Small intestine (tissue), 7 donors: ENCODE measurements around the gene TMEM37. TPM values are rescaled to one million over a fixed set of nuclear protein-coding genes. Genes with fewer than 3 reads are reported as not detected.

Experiments
- DNase-seq, 2 donors: peaks; one replicate each; pipeline versions ENCODE4 v3.0.0 to v3.0.0-alpha.2; 2013
- FAIRE-seq: peaks from 2 replicates; lab custom pipeline; 2012; peaks lifted over from hg19 to GRCh38; lab: Jason Lieb, UNC
- H3K27ac ChIP-seq, 3 donors: one replicate each; pipeline ENCODE4 v1.5.1; 2013; ENCODE audit warnings: low read length in 2 of 3, mild to moderate bottlenecking in 2 of 3, control low read depth in 1 of 3, inconsistent platforms in 1 of 3, low read depth in 1 of 3, moderate library complexity in 1 of 3
- H3K27me3 ChIP-seq, 3 donors: one replicate each; pipeline ENCODE4 v1.6.1; 2013; ENCODE audit warnings: low read length in 3 of 3, inconsistent platforms in 1 of 3; ENCODE audit not compliant: control insufficient read depth in 3 of 3, insufficient read depth in 3 of 3
- H3K36me3 ChIP-seq, 3 donors: one replicate each; pipeline ENCODE4 v1.6.1; 2013; ENCODE audit warnings: low read length in 3 of 3, inconsistent platforms in 1 of 3, low read depth in 1 of 3, mild to moderate bottlenecking in 1 of 3, moderate library complexity in 1 of 3; ENCODE audit not compliant: control insufficient read depth in 3 of 3, insufficient read depth in 2 of 3
- H3K4me1 ChIP-seq, 3 donors: one replicate each; pipeline ENCODE4 v1.6.1; 2013; ENCODE audit warnings: low read length in 2 of 3, inconsistent platforms in 1 of 3, low read depth in 1 of 3, mild to moderate bottlenecking in 1 of 3, moderate library complexity in 1 of 3; ENCODE audit not compliant: control insufficient read depth in 3 of 3, insufficient read depth in 2 of 3
- H3K4me3 ChIP-seq, 3 donors: one replicate each; pipeline ENCODE4 v1.5.1; 2013; ENCODE audit warnings: low read length in 3 of 3, control low read depth in 1 of 3, inconsistent platforms in 1 of 3, low read depth in 1 of 3, mild to moderate bottlenecking in 1 of 3, moderate library complexity in 1 of 3
- H3K9me3 ChIP-seq, 2 donors: one replicate each; pipeline ENCODE4 v1.6.1; 2013; ENCODE audit warnings: low read depth in 1 of 2, low read length in 1 of 2; ENCODE audit not compliant: control insufficient read depth in 2 of 2, insufficient read depth in 1 of 2
- WGBS, 3 donors: extraction: QIAGEN DNeasy Blood & Tissue Kit; methylation state at CpG; one replicate each; pipeline ENCODE4 v1.1.7; 2013; 5-methylcytosine and 5-hydroxymethylcytosine counted together
- polyA plus RNA-seq, 4 donors: library from polyadenylated mRNA; stranded (reverse) in 3 of 4; unstranded in 1 of 4; fragments of 200-250 nt in 3 of 4; fragments of 120-200 nt in 1 of 4; gene quantifications; one replicate each; pipeline versions ENCODE4 v1.2.1 to v1.2.3, GENCODE V29; 2013
- donor health status: healthy with polysubstance abuse.
- donor health status: control.
- donor health status: control.
- donor health status: Bipolar disorder and iron deficiency.
- donor health status: healthy.

The TMEM37 gene
- polyA plus RNA-seq, 4 donors = 43.2 to 124 (median 84.3) TPM

DNA sequence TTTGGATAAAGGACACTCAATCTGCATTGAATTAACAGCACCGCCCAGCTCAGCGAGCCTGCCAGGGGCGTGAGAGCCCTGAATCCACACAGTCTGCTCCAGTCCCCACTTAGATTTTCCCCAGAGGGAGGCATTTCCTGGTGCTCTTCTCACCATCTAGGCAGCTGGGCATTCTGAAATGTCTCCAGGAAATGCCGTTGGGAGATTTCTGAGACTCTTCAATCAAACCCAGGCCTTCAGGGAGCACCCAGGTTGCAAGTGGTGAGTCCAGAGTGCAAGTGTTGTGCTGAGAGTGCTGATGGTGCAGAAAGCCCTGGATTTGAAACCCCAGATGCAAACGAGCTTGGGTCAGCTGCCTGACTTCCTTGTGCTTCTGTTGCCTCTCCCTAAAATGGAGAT, 23.4 kb upstream of the TMEM37 start:
- Histone ChIP-seq H3K27me3 (no peaks in the 10 kb centered on the region), H3K36me3 (no peaks in the 10 kb centered on the region), H3K4me3 (no peak overlapping the region), H3K4me1 (peaks cover 0 to 16% (median 1%) of the 10 kb centered on the region in 3 donors), H3K27ac (peak overlapping the region; percentile 48 to 81 (median 69)), H3K9me3 (peaks cover 0 to 11% of the 10 kb centered on the region in 2 donors)
- no peak for FAIRE-seq
- WGBS, 3 donors = 23 to 44% (median 37%) methylated on average over 5 of the region's 5 CpGs
- peak; percentile 79 to 95 for DNase-seq

DNA sequence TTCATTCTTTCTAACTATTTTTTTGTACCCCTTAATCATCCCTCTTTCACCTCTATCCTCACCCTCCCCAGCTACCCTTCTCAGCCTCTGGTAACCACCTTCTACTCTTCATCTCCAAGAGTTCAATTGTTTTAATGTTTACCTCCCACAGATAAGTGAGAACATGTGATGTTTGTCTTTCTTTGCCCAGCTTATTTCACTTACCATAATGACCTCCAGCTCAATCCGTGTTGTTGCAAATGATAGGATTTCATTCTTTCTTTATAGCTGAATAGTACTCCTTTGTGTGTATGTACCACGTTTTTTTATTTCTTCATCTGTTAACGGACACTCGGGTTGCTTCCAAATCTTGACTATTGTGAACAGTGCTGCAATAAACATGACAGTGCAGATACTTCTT, 22.1 kb upstream of the TMEM37 start:
- WGBS, 3 donors = 32 to 75% (median 43%) methylated on average over 4 of the region's 4 CpGs
- FAIRE-seq = no peak
- Histone ChIP-seq H3K36me3 (no peaks in the 10 kb centered on the region), H3K9me3 (peaks cover 0 to 20% of the 10 kb centered on the region in 2 donors), H3K4me3 (no peak overlapping the region), H3K27ac (no peak overlapping the region), H3K27me3 (no peaks in the 10 kb centered on the region), H3K4me1 (peaks cover 0 to 7% (median 0%) of the 10 kb centered on the region in 3 donors)
- DNase-seq = no peak

DNA sequence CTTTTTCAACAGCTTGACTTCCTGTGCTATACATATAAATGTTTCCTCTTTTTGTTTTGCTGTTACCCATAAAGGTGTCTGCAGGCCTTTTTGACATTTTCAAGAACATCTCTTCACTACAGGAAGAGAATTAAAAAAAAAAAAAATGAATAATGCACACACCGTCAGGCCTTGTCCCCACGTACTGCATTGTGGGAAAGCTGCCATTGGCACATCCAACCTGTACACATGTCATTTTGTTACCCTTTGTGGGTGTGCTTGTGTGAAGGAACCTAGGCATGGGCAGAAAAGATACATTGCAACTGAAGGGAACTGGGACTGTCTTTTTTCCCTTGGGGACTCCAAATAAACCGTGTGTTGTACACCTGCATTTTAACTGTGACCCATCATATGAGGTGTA, 16.8 kb upstream of the TMEM37 start:
- H3K9me3 ChIP-seq = peaks cover 0 to 35% of the 10 kb centered on the region in 2 donors
- H3K27me3 ChIP-seq = no peaks in the 10 kb centered on the region
- WGBS, 3 donors = 73 to 89% (median 75%) methylated on average over 3 of the region's 3 CpGs
- peaks cover 0 to 14% (median 4%) of the 10 kb centered on the region in 3 donors for H3K4me1 ChIP-seq
- H3K4me3 ChIP-seq = no peak overlapping the region
- FAIRE-seq (no peak), DNase-seq (no peak)
- H3K27ac ChIP-seq = no peak overlapping the region
- H3K36me3 ChIP-seq = no peaks in the 10 kb centered on the region

DNA sequence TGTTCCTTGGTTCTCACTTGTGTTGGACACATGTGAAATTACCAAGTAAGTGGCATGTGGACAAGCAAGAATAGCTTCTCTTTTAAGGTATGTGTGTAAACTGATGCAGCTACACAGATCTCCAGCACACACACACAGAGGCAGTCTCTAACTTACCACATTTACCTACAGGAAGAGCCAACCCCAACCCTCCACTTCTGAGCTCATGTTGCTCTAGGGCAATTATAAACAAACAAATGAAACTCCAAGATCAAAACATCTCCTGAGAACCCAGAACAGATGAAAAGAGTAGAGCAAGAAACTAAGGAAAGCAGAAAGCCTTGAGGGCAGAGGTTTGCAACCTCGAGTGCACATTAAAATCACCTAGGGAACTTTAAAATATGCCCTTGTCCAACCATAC, 16.0 kb upstream of the TMEM37 start:
- H3K4me1 ChIP-seq = peaks cover 0 to 21% (median 6%) of the 10 kb centered on the region in 3 donors
- no peaks in the 10 kb centered on the region for H3K27me3 ChIP-seq
- no peak overlapping the region for H3K4me3 ChIP-seq
- WGBS, 3 donors = 68 to 89% (median 79%) methylated on average over 1 of the region's 1 CpG
- no peaks in the 10 kb centered on the region for H3K36me3 ChIP-seq
- no peak for DNase-seq
- H3K9me3 ChIP-seq = peaks cover 0 to 35% of the 10 kb centered on the region in 2 donors
- FAIRE-seq = no peak
- no peak overlapping the region for H3K27ac ChIP-seq

DNA sequence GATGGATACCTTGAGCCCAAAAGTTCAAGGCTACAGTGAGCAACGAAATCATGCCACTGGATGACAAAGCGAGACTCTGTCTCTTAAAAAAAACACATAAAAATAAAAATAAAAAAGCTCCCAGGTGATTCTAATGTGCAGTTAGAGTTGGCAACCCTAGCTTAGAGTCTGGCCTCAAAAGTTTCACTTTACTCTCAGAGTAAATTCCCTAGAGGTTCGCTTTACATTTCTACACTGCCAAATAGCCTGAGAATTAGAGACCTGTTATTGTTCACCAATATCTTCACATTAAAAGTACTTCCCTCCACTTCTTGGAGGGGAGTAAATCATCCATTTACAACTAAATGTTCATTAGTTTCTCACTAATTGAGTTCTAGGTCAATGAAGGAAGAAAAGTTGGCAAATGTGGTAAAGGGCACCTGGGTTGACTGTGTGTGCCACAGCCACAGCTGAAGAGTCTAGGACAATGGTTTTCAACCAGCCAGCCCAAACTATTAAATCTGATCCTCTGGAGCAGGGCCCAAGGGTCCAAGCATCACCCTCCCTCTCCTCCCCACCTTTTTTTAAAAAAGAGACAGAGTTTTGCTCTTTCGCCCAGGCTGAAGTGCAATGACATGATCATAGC, 15.2 kb upstream of the TMEM37 start:
- H3K27ac ChIP-seq = no peak overlapping the region
- peaks cover 0 to 29% (median 7%) of the 10 kb centered on the region in 3 donors for H3K4me1 ChIP-seq
- no peaks in the 10 kb centered on the region for H3K27me3 ChIP-seq
- peaks cover 0 to 43% of the 10 kb centered on the region in 2 donors for H3K9me3 ChIP-seq
- DNase-seq (no peak), FAIRE-seq (no peak)
- H3K4me3 ChIP-seq = no peak overlapping the region
- WGBS, 3 donors = 80 to 91% (median 87%) methylated on average over 4 of the region's 4 CpGs
- H3K36me3 ChIP-seq = no peaks in the 10 kb centered on the region

DNA sequence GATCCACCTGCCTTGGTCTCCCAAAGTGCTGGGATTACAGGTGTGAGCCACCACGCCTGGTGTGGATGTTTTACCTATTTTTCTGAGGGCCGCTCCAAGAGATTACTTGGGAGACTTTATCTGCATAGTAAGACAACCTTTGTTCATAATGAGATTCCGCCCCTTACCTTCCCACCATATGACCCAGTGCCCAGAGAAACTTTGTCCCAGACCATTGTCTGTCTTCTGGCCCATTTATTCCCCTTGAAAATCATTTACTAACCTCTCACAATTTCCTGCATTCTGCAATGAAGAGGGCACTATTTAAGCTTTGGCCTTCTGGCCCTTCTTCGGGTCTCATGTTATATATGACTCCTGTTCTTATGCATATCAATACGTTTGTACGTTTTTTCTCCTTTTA, 13.7 kb upstream of the TMEM37 start:
- no peaks in the 10 kb centered on the region for H3K27me3 ChIP-seq
- DNase-seq = peak; percentile 65 to 70
- no peak for FAIRE-seq
- no peaks in the 10 kb centered on the region for H3K36me3 ChIP-seq
- WGBS, 3 donors = 60 to 83% (median 62%) methylated on average over 6 of the region's 6 CpGs
- H3K9me3 ChIP-seq = peaks cover 0 to 44% of the 10 kb centered on the region in 2 donors
- H3K27ac ChIP-seq = peak overlapping the region in 1 of 3 donors; percentile 61
- H3K4me3 ChIP-seq = no peak overlapping the region
- peaks cover 0 to 40% (median 16%) of the 10 kb centered on the region in 3 donors for H3K4me1 ChIP-seq

DNA sequence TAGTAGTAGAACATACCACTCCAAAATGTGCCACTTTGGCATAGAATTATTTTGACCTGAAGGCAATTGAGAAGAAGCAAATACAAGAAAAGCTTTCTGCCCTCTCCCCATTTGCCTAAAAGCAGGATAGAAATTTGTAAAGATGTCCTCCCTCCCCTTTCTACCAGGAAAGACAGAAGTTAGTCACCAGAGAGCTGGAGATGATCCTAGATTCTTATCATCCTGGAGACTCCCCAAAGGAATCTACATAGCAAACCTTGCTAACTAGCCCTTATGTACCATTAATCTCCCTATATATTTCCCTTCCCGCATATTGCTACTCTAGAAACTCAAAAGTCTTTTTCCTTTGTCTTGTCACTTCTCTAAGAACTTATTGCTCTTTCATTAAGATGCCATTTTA, 12.6 kb upstream of the TMEM37 start:
- WGBS, 3 donors = 88 to 94% (median 93%) methylated on average over 1 of the region's 1 CpG
- Histone ChIP-seq H3K36me3 (no peaks in the 10 kb centered on the region), H3K4me3 (no peak overlapping the region), H3K27me3 (no peaks in the 10 kb centered on the region), H3K27ac (peak overlapping the region in 1 of 3 donors; percentile 61), H3K4me1 (peaks cover 0 to 52% (median 19%) of the 10 kb centered on the region in 3 donors), H3K9me3 (peaks cover 0 to 40% of the 10 kb centered on the region in 2 donors)
- DNase-seq = no peak
- no peak for FAIRE-seq

DNA sequence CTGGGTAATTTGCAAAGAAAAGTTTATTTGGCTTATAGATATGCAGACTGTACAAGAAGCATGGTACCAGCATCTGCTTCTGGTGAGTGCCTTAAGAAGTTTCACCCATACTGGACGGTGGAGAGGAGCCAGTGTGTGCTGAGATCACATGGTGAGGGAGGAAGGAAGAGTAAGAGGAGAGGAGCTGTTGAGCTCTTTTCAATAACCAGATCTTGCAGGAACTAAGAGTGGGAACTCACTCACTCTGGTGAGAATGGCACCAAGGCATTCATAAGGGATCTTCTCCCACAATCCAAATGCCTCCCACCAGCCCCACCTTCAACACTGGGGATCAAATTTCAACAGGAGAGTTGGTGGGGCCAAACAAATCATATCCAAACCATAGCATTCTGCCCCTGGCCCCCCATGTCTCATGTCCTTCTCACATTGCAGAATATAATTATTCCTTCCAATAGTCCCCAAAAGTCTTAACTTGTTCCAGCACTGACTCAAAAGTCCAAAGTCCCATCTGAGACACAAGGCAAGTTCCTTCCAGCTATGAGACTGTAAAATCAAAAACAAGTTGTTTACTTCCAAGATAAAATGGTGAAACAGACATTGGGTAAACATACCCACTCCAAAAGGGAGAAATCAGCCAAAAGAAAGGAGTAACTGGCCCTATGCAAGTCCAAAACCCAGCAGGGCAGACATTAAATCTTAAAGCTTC, 11.7 kb upstream of the TMEM37 start:
- peaks cover 0 to 31% of the 10 kb centered on the region in 2 donors for H3K9me3 ChIP-seq
- no peak overlapping the region for H3K4me3 ChIP-seq
- peak overlapping the region in 2 of 3 donors; percentile 24 to 90 for H3K27ac ChIP-seq
- 58 to 82% (median 79%) methylated on average over 1 of the region's 1 CpG for WGBS, 3 donors
- DNase-seq = peak; percentile 70 to 82
- H3K27me3 ChIP-seq = no peaks in the 10 kb centered on the region
- H3K36me3 ChIP-seq = no peaks in the 10 kb centered on the region
- no peak for FAIRE-seq
- peaks cover 0 to 61% (median 22%) of the 10 kb centered on the region in 3 donors for H3K4me1 ChIP-seq
